Stimulated activated CD8-positive, alpha-beta memory T cell treated with anti-CD3 and anti-CD28 coated beads, Interleukin-12 subunit alpha, Interleukin-12 subunit beta, amount 100 ng/mL, for 1 hour (primary cell): ENCODE measurements around the gene FAM47A.

Experiments
- DNase-seq: peaks from one replicate; pipeline ENCODE4 v3.0.0-alpha.2; 2020; ENCODE audit warnings: low read depth

Gene FAM47A

GRCh38 chrX:34132028-34132427, at the start of gene FAM47A:
Gene FAM47A, minus strand, starts transcription at chrX:34132314. Its CDS starts 36 bp downstream, at chrX:34132278.
- DNase-seq: no peak

GRCh38 chrX:34147345-34147744, 15.2 kb upstream of the FAM47A start:
- DNase-seq: no peak

- no peak for DNase-seq
Observed at GRCh38 chrX:34146906-34147305, 14.8 kb upstream of the FAM47A start.

- no peak for DNase-seq
Observed at GRCh38 chrX:34144246-34144645, 12.1 kb upstream of the FAM47A start.

- DNase-seq: no peak
Observed at GRCh38 chrX:34140816-34141215, 8.7 kb upstream of the FAM47A start.

- DNase-seq: no peak
Observed at GRCh38 chrX:34130980-34131744, 952 bp downstream of the FAM47A start.

GRCh38 chrX:34130501-34130900, 1.6 kb downstream of the FAM47A start:
- no peak for DNase-seq

- no peak for DNase-seq
Observed at GRCh38 chrX:34126011-34126410, 6.1 kb downstream of the FAM47A start.

GRCh38 chrX:34119122-34119521, 13.0 kb downstream of the FAM47A start:
- DNase-seq: no peak

- no peak for DNase-seq
Observed at GRCh38 chrX:34112459-34112858, 19.7 kb downstream of the FAM47A start.
